Activated naive CD4-positive, alpha-beta T cell treated with anti-CD3 and anti-CD28 coated beads, Interleukin-2, amount 50 U/mL, for 24 hours (primary cell): ENCODE measurements around the gene CNTN1.

Source experiments
- H3K27ac Mint-ChIP-seq: one replicate; pipeline ENCODE4 v1.8.0; 2021; ENCODE audit warnings: mild to moderate bottlenecking, mixed read lengths
- H3K27me3 Mint-ChIP-seq: one replicate; pipeline ENCODE4 v1.8.0; 2021; ENCODE audit warnings: mixed read lengths
- H3K36me3 Mint-ChIP-seq: one replicate; pipeline ENCODE4 v1.8.0; 2021; ENCODE audit warnings: mixed read lengths
- H3K4me1 Mint-ChIP-seq: one replicate; pipeline ENCODE4 v1.8.0; 2021; ENCODE audit warnings: mixed read lengths
- H3K4me3 Mint-ChIP-seq: one replicate; pipeline ENCODE4 v1.8.0; 2021; ENCODE audit warnings: mild to moderate bottlenecking, mixed read lengths
- H3K9me3 Mint-ChIP-seq: one replicate; pipeline ENCODE4 v1.8.0; 2021; ENCODE audit warnings: mixed read lengths

CNTN1 gene

GRCh38 chr12:40691913-40692764 is at the start of gene CNTN1:
CNTN1 (plus strand) TSS chr12:40692439.
- Mint-ChIP-seq H3K9me3 (no peaks in the 10 kb centered on the region), H3K4me3 (no peak within 1 kb of the TSS), H3K27me3 (peaks cover 15% of the 10 kb centered on the region), H3K27ac (no peak within 1 kb of the TSS), H3K4me1 (no peaks in the 10 kb centered on the region), H3K36me3 (no peaks in the 10 kb centered on the region)

GRCh38 chr12:40643506-40643905 is 48.7 kb upstream of the CNTN1 start:
- no peak overlapping the region for H3K4me3 Mint-ChIP-seq
- H3K36me3 Mint-ChIP-seq, result no peaks in the 10 kb centered on the region
- no peaks in the 10 kb centered on the region for H3K27me3 Mint-ChIP-seq
- no peaks in the 10 kb centered on the region for H3K4me1 Mint-ChIP-seq
- no peak overlapping the region for H3K27ac Mint-ChIP-seq
- no peaks in the 10 kb centered on the region for H3K9me3 Mint-ChIP-seq

- Mint-ChIP-seq H3K4me1 (no peaks in the 10 kb centered on the region), H3K27ac (no peak overlapping the region), H3K36me3 (no peaks in the 10 kb centered on the region), H3K9me3 (no peaks in the 10 kb centered on the region), H3K27me3 (no peaks in the 10 kb centered on the region), H3K4me3 (no peak overlapping the region)
Observed at GRCh38 chr12:40643976-40644375, 48.3 kb upstream of the CNTN1 start.

GRCh38 chr12:40644708-40645107 is 47.5 kb upstream of the CNTN1 start:
- no peak overlapping the region for H3K27ac Mint-ChIP-seq

GRCh38 chr12:40645361-40645760 is 46.9 kb upstream of the CNTN1 start:
- Mint-ChIP-seq H3K9me3 (no peaks in the 10 kb centered on the region), H3K4me1 (no peaks in the 10 kb centered on the region), H3K36me3 (no peaks in the 10 kb centered on the region), H3K27me3 (no peaks in the 10 kb centered on the region), H3K27ac (no peak overlapping the region), H3K4me3 (no peak overlapping the region)

More at GRCh38 chr12:40644708-40645107, 47.5 kb upstream of the CNTN1 start:
- H3K4me3 Mint-ChIP-seq, result no peak overlapping the region
- no peaks in the 10 kb centered on the region for H3K9me3 Mint-ChIP-seq
- no peaks in the 10 kb centered on the region for H3K4me1 Mint-ChIP-seq
- no peaks in the 10 kb centered on the region for H3K36me3 Mint-ChIP-seq
- H3K27me3 Mint-ChIP-seq, result no peaks in the 10 kb centered on the region

- no peaks in the 10 kb centered on the region for H3K9me3 Mint-ChIP-seq
- no peaks in the 10 kb centered on the region for H3K27me3 Mint-ChIP-seq
- H3K4me3 Mint-ChIP-seq, result no peak overlapping the region
- no peak overlapping the region for H3K27ac Mint-ChIP-seq
- H3K36me3 Mint-ChIP-seq, result no peaks in the 10 kb centered on the region
- H3K4me1 Mint-ChIP-seq, result no peaks in the 10 kb centered on the region
Observed at GRCh38 chr12:40646456-40646855, 45.8 kb upstream of the CNTN1 start.

GRCh38 chr12:40646911-40647310 is 45.3 kb upstream of the CNTN1 start:
- Mint-ChIP-seq H3K4me1 (no peaks in the 10 kb centered on the region), H3K4me3 (no peak overlapping the region), H3K27me3 (no peaks in the 10 kb centered on the region), H3K36me3 (no peaks in the 10 kb centered on the region), H3K27ac (no peak overlapping the region), H3K9me3 (no peaks in the 10 kb centered on the region)

- no peak overlapping the region for H3K4me3 Mint-ChIP-seq
- no peaks in the 10 kb centered on the region for H3K27me3 Mint-ChIP-seq
- H3K4me1 Mint-ChIP-seq, result no peaks in the 10 kb centered on the region
- H3K27ac Mint-ChIP-seq, result no peak overlapping the region
- H3K36me3 Mint-ChIP-seq, result no peaks in the 10 kb centered on the region
- H3K9me3 Mint-ChIP-seq, result no peaks in the 10 kb centered on the region
Observed at GRCh38 chr12:40647651-40648050, 44.6 kb upstream of the CNTN1 start.

- Mint-ChIP-seq H3K9me3 (no peaks in the 10 kb centered on the region), H3K36me3 (no peaks in the 10 kb centered on the region), H3K4me1 (no peaks in the 10 kb centered on the region), H3K27ac (no peak overlapping the region), H3K4me3 (no peak overlapping the region), H3K27me3 (no peaks in the 10 kb centered on the region)
Observed at GRCh38 chr12:40648519-40648918, 43.7 kb upstream of the CNTN1 start.

GRCh38 chr12:40650038-40650704 is 42.1 kb upstream of the CNTN1 start:
- no peak overlapping the region for H3K27ac Mint-ChIP-seq
- no peak overlapping the region for H3K4me3 Mint-ChIP-seq
- no peaks in the 10 kb centered on the region for H3K9me3 Mint-ChIP-seq
- H3K4me1 Mint-ChIP-seq, result no peaks in the 10 kb centered on the region
- H3K36me3 Mint-ChIP-seq, result no peaks in the 10 kb centered on the region
- no peaks in the 10 kb centered on the region for H3K27me3 Mint-ChIP-seq

- no peaks in the 10 kb centered on the region for H3K36me3 Mint-ChIP-seq
- no peak overlapping the region for H3K27ac Mint-ChIP-seq
- H3K4me3 Mint-ChIP-seq, result no peak overlapping the region
- no peaks in the 10 kb centered on the region for H3K4me1 Mint-ChIP-seq
- H3K9me3 Mint-ChIP-seq, result no peaks in the 10 kb centered on the region
- no peaks in the 10 kb centered on the region for H3K27me3 Mint-ChIP-seq
Observed at GRCh38 chr12:40655451-40655850, 36.8 kb upstream of the CNTN1 start.

GRCh38 chr12:40662366-40662765 is 29.9 kb upstream of the CNTN1 start:
- H3K9me3 Mint-ChIP-seq, result no peaks in the 10 kb centered on the region
- H3K27me3 Mint-ChIP-seq, result no peaks in the 10 kb centered on the region
- no peak overlapping the region for H3K27ac Mint-ChIP-seq
- no peaks in the 10 kb centered on the region for H3K4me1 Mint-ChIP-seq
- H3K4me3 Mint-ChIP-seq, result no peak overlapping the region
- H3K36me3 Mint-ChIP-seq, result no peaks in the 10 kb centered on the region

GRCh38 chr12:40663781-40664180 is 28.5 kb upstream of the CNTN1 start:
- Mint-ChIP-seq H3K4me3 (no peak overlapping the region), H3K27ac (no peak overlapping the region), H3K4me1 (no peaks in the 10 kb centered on the region), H3K9me3 (no peaks in the 10 kb centered on the region), H3K27me3 (no peaks in the 10 kb centered on the region), H3K36me3 (no peaks in the 10 kb centered on the region)

- Mint-ChIP-seq H3K27me3 (no peaks in the 10 kb centered on the region), H3K4me3 (no peak overlapping the region), H3K36me3 (no peaks in the 10 kb centered on the region), H3K4me1 (no peaks in the 10 kb centered on the region), H3K9me3 (no peaks in the 10 kb centered on the region), H3K27ac (no peak overlapping the region)
Observed at GRCh38 chr12:40668099-40668529, 24.1 kb upstream of the CNTN1 start.

- H3K27ac Mint-ChIP-seq, result no peak overlapping the region
- no peak overlapping the region for H3K4me3 Mint-ChIP-seq
- H3K9me3 Mint-ChIP-seq, result no peaks in the 10 kb centered on the region
- no peaks in the 10 kb centered on the region for H3K27me3 Mint-ChIP-seq
- H3K36me3 Mint-ChIP-seq, result no peaks in the 10 kb centered on the region
- H3K4me1 Mint-ChIP-seq, result no peaks in the 10 kb centered on the region
Observed at GRCh38 chr12:40672741-40673271, 19.4 kb upstream of the CNTN1 start.

GRCh38 chr12:40681148-40681547 is 11.1 kb upstream of the CNTN1 start:
- Mint-ChIP-seq H3K27me3 (peaks cover 2% of the 10 kb centered on the region), H3K4me3 (no peak overlapping the region), H3K9me3 (peaks cover 7% of the 10 kb centered on the region), H3K27ac (no peak overlapping the region), H3K4me1 (no peaks in the 10 kb centered on the region), H3K36me3 (no peaks in the 10 kb centered on the region)
